ENCODE data around the gene KCTD13.
"Not testable (repeated sequence)": the region's sequence is repeated elsewhere in the genome, so short reads cannot be mapped to it uniquely, and the experiment has no call there.

KCTD13 gene

GRCh38 chr16:29877266-29877961 lies 48.6 kb downstream of the KCTD13 start:
- no peak for DNase-seq

- no peak for DNase-seq
These were observed 49.3 kb downstream of the KCTD13 start for GRCh38 chr16:29876594-29877249.

- DNase-seq: no peak
These were observed 49.8 kb downstream of the KCTD13 start for GRCh38 chr16:29876217-29876593.

- DNase-seq: no peak
These were observed 50.8 kb downstream of the KCTD13 start for GRCh38 chr16:29875206-29875605.

GRCh38 chr16:29873319-29873718 lies 52.7 kb downstream of the KCTD13 start:
- no peak for DNase-seq

- DNase-seq: no peak
These were observed 54.0 kb downstream of the KCTD13 start for GRCh38 chr16:29871822-29872546.

GRCh38 chr16:29869067-29869466 lies 57.0 kb downstream of the KCTD13 start:
- DNase-seq: not testable (repeated sequence)

- no peak for DNase-seq
These were observed 57.5 kb downstream of the KCTD13 start for GRCh38 chr16:29868396-29869009.

GRCh38 chr16:29864205-29864604 lies 61.8 kb downstream of the KCTD13 start:
- DNase-seq: no peak

- no peak for DNase-seq
These were observed 62.4 kb downstream of the KCTD13 start for GRCh38 chr16:29863669-29863984.

GRCh38 chr16:29862884-29863668 lies 63.0 kb downstream of the KCTD13 start, which contains the start of gene CDIPT:
Gene CDIPT (minus strand): TSS chr16:29863226. CDS start chr16:29862857, 369 bp downstream.
- peak; percentile 97 for DNase-seq

GRCh38 chr16:29862383-29862883 lies 63.6 kb downstream of the KCTD13 start:
- no peak for DNase-seq

- no peak for DNase-seq
These were observed 65.8 kb downstream of the KCTD13 start for GRCh38 chr16:29860218-29860617.

- no peak for DNase-seq
These were observed 67.1 kb downstream of the KCTD13 start for GRCh38 chr16:29858974-29859373.

GRCh38 chr16:29858149-29858849 lies 67.7 kb downstream of the KCTD13 start:
- DNase-seq: no peak

- DNase-seq: no peak
These were observed 68.8 kb downstream of the KCTD13 start for GRCh38 chr16:29857133-29857760.

Data from COR-L47 (cell line).